ENCODE results near the gene ZFYVE9.

DNA sequence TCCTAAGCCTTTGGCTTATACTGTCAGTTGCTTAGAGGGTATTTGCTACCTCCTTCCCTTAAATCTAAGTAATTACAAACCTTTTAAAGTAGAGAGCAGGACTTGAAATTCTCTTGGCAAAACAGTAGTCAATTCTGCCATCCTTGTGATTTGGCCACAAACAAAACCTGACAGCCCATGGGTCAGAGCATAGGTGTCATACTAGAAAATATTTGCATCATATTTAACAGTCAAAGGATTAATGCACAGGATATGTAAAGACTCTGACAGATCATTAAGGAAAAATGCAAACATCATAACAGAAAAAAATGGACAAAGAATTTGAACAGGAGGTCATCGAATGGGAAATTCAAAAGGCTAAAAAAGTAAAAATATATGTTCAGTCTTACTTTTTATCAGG lies 50.5 kb downstream of the ZFYVE9 start:
- TF ChIP-seq POLR2A (IDR thresholded peaks at IDR 0.05; ENCODE audit: low read length) (no peak), GATA1 (IDR thresholded peaks at IDR 0.05; ENCODE audit: low read depth, low read length) (no peak)

All from erythroblast (primary cell).